ENCODE results near the gene MFAP5. TPM values are rescaled to one million over a fixed set of nuclear protein-coding genes. Genes with fewer than 3 reads are reported as not detected.

MFAP5 gene
- total RNA-seq, 1 experiment from 2014 or later, result 18.9 TPM

DNA sequence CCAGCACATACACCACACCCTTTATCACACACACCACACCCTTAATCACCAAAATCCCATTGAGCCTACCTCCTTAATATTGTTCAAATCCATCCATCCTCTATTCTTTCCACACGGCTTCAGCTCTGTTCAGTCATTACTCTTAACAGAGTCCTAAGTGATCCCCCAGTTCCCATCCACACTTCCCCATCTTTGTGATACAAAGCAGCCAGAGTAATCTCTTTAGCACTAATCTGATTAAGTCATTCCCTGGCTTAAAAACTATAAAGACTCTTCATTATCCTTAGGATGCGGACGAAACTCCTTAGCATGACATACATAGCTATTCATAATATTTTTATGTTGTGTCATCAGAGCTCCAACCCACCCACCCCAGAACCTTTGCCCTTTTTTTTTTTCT lies 14.7 kb upstream of the MFAP5 start:
- Histone ChIP-seq H3K27me3 (ENCODE audit: insufficient read depth, low read depth) (no peaks in the 10 kb centered on the region), H3K79me2 (ENCODE audit: low read depth) (no peaks in the 10 kb centered on the region), H3K27ac (no peak overlapping the region), H3K4me2 (no peak overlapping the region), H3K9me2 (ENCODE audit: insufficient read depth) (no peaks in the 10 kb centered on the region), H3K36me3 (ENCODE audit: low read depth) (no peaks in the 10 kb centered on the region), H2AFZ (no peak overlapping the region), H3K9me3 (ENCODE audit: insufficient read depth, low read depth) (no peaks in the 10 kb centered on the region), H3F3A (ENCODE audit: insufficient read depth, low read depth) (peaks cover 10% of the 10 kb centered on the region; the same call in 1 of the 2 replicates), H4K20me1 (ENCODE audit: insufficient read depth) (no peaks in the 10 kb centered on the region), H3K4me1 (replicated peaks; ENCODE audit: insufficient read depth) (peaks cover 11% of the 10 kb centered on the region; the same call in 1 of the 2 replicates), H3K4me3 (no peak overlapping the region)
- no TSS peak for BruUV-seq (replicated peaks)
- POLR2A ChIA-PET (ENCODE audit: unreplicated experiment), result no interaction called here
- CTCF ChIA-PET, result interaction anchor here (1.3 kb wide), 1 partner anchor 133 kb away, joined by 3 read pairs; no protein-coding TSS in a partner anchor
- TF ChIP-seq EZH2 (IDR thresholded peaks at IDR 0.05; ENCODE audit: low read depth), result no peak
- TF ChIP-seq, protein P1, sequence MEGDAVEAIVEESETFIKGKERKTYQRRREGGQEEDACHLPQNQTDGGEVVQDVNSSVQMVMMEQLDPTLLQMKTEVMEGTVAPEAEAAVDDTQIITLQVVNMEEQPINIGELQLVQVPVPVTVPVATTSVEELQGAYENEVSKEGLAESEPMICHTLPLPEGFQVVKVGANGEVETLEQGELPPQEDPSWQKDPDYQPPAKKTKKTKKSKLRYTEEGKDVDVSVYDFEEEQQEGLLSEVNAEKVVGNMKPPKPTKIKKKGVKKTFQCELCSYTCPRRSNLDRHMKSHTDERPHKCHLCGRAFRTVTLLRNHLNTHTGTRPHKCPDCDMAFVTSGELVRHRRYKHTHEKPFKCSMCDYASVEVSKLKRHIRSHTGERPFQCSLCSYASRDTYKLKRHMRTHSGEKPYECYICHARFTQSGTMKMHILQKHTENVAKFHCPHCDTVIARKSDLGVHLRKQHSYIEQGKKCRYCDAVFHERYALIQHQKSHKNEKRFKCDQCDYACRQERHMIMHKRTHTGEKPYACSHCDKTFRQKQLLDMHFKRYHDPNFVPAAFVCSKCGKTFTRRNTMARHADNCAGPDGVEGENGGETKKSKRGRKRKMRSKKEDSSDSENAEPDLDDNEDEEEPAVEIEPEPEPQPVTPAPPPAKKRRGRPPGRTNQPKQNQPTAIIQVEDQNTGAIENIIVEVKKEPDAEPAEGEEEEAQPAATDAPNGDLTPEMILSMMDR (conservative IDR thresholded peaks at IDR 0.05), result no peak
- DNase-seq, result no peak
- intact Hi-C loops (cut with micrococcal nuclease; ENCODE audit: unreplicated experiment), result no loop called here

DNA sequence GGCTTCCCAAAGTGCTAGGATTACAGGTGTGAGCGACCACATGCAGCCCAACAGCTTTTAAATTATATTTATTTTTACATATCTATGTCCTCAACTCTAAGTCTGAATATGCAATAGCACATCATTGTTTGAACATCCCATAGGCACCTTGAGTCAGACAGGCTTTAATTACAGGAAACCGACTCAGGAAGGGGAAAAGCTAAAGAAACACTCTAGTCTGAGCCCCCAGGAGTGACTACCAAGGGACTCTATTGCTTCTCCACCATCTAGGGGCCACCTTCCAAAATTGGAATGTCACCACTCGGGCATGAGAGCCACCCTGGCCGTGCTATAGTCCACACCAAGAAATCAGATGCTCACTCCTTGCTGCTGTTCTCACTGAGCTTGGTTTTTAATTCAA lies 14.0 kb upstream of the MFAP5 start:
- no peak overlapping the region for H3K4me2 ChIP-seq
- POLR2A ChIA-PET (ENCODE audit: unreplicated experiment), result no interaction called here
- BruUV-seq (replicated peaks), result no TSS peak

DNA sequence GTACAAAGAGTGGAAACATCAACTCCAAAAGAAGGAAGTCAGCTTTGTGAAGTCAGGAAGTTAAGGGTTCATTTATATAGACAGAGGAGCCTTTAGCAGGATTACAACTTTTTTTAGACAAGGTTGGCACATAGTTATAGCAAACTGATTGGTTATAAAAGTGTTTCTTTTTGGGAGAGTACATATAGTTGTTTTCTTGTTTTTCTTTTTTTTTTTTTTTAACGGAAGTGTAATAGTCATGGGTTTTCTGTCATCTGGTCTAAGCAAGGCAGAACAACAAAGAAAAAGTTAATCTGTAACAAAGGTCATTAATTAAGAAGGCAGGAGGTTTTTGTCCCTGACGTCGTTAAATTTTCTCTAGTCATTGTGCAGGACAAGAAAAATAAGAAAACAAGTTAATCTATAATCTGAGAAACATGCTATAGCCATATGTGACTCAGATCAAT lies 13.0 kb upstream of the MFAP5 start:
- BruUV-seq (replicated peaks), result no TSS peak
- Histone ChIP-seq H3K4me1 (replicated peaks; ENCODE audit: insufficient read depth) (0 out of 2 replicates have a peak, but pooled peaks cover under 1% of the 10 kb centered on the region), H3K36me3 (ENCODE audit: low read depth) (no peaks in the 10 kb centered on the region), H4K20me1 (ENCODE audit: insufficient read depth) (no peaks in the 10 kb centered on the region), H3K79me2 (ENCODE audit: low read depth) (no peaks in the 10 kb centered on the region), H3K27me3 (ENCODE audit: insufficient read depth, low read depth) (no peaks in the 10 kb centered on the region), H3K9me2 (ENCODE audit: insufficient read depth) (no peaks in the 10 kb centered on the region), H3K4me3 (no peak overlapping the region), H3K27ac (no peak overlapping the region), H3K4me2 (no peak overlapping the region), H3F3A (ENCODE audit: insufficient read depth, low read depth) (no peaks in the 10 kb centered on the region), H3K9me3 (ENCODE audit: insufficient read depth, low read depth) (no peaks in the 10 kb centered on the region), H2AFZ (no peak overlapping the region)
- TF ChIP-seq, protein P1 (conservative IDR thresholded peaks at IDR 0.05), result no peak
- TF ChIP-seq EZH2 (IDR thresholded peaks at IDR 0.05; ENCODE audit: low read depth), result no peak
- no peak for DNase-seq
- ChIA-PET POLR2A (ENCODE audit: unreplicated experiment) (no interaction called here), CTCF (no interaction called here)
- intact Hi-C loops (cut with micrococcal nuclease; ENCODE audit: unreplicated experiment), result no loop called here

More for the DNA sequence above, 14.0 kb upstream of the MFAP5 start:
- TF ChIP-seq, protein P1 (conservative IDR thresholded peaks at IDR 0.05), result no peak
- no peak for TF ChIP-seq EZH2 (IDR thresholded peaks at IDR 0.05; ENCODE audit: low read depth)
- Histone ChIP-seq H3K27me3 (ENCODE audit: insufficient read depth, low read depth) (no peaks in the 10 kb centered on the region), H3F3A (ENCODE audit: insufficient read depth, low read depth) (peaks cover 9% of the 10 kb centered on the region; the same call in 1 of the 2 replicates), H3K9me3 (ENCODE audit: insufficient read depth, low read depth) (no peaks in the 10 kb centered on the region), H3K79me2 (ENCODE audit: low read depth) (no peaks in the 10 kb centered on the region), H3K4me3 (no peak overlapping the region), H3K36me3 (ENCODE audit: low read depth) (no peaks in the 10 kb centered on the region), H4K20me1 (ENCODE audit: insufficient read depth) (no peaks in the 10 kb centered on the region), H2AFZ (no peak overlapping the region), H3K27ac (no peak overlapping the region), H3K4me1 (replicated peaks; ENCODE audit: insufficient read depth) (peaks cover 11% of the 10 kb centered on the region; the same call in 1 of the 2 replicates), H3K9me2 (ENCODE audit: insufficient read depth) (no peaks in the 10 kb centered on the region)
- DNase-seq, result no peak
- intact Hi-C loops (cut with micrococcal nuclease; ENCODE audit: unreplicated experiment), result no loop called here
- CTCF ChIA-PET, result interaction anchor here (1.3 kb wide), 1 partner anchor 133 kb away, joined by 3 read pairs; no protein-coding TSS in a partner anchor

Measured in PC-9 (cell line).